CD4-positive, alpha-beta T cell treated with Interleukin-6 for 4 hours (primary cell): ENCODE results near the gene GPR137.
"Not testable (repeated sequence)": the region's sequence is repeated elsewhere in the genome, so short reads cannot be mapped to it uniquely, and the experiment has no call there.

Experiments used
- DNase-seq: peaks from one replicate; pipeline ENCODE4 v3.0.0-alpha.2; 2020; ENCODE audit warnings: mixed read lengths

Gene GPR137

GRCh38 chr11:64322925-64323260 is 37.2 kb downstream of the GPR137 start:
- DNase-seq = no peak

- DNase-seq = no peak
Observed at GRCh38 chr11:64323373-64323772, 37.7 kb downstream of the GPR137 start.

DNA sequence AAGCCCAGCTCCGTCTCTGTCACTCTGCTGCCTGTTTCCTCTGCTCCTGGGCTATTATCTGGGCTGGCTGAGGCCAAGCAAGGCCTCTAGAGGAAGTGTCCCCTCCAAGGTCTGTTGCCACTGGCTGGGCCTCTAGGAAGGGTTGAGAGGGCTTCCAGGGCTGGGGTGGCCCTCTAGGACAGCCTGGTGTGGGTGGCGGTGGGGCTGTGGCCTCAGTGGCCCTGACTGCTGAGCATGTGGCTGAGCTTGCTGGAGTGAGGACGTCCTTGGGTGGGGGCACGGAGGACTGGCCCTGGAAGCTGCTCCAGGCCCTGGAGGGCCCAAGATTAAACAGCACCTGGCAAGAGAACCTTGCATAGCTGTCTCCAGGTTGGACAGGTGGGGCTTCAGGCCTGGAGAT is 38.3 kb downstream of the GPR137 start:
- not testable (repeated sequence) for DNase-seq

GRCh38 chr11:64324692-64325469 is 39.2 kb downstream of the GPR137 start:
- DNase-seq = no peak

DNA sequence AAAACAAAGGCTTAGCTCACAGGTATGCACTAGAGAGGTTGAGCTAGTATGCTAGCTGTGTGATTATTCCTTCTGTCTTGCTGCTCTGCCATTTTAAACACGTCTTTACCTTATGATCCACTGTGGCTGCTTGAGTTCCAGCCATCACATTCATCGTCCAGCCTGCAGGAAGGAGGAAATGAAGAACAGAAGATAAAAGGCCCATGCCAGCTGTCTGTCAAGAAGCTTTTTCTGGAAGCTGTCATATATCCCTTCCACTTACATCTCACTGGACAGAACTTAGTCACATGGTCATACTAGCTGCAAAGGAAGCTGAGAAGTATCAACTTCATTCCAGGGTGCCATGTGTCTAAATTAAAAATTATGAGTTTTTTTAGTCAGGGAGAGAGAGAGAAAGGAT is 41.7 kb downstream of the GPR137 start:
- DNase-seq = no peak

GRCh38 chr11:64327993-64328392 is 42.3 kb downstream of the GPR137 start:
- no peak for DNase-seq

DNA sequence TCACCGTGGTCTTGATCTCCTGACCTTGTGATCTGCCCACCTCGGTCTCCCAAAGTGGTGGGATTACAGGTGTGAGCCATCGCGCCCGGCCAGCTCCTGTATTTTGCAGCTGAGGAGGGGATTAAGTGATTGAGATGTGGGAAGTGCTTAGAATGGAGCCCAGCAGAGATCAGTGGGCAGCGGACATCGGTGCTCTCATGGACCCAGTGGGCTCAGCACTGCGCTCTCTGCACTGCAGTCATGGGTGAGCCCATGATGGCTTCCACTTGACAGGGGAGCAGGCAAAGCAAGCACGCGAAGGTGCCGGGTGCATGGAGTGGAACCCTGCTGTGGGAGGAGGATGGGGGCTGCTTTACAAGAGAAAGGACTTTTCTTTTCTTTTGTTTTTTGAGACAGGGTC is 45.2 kb downstream of the GPR137 start:
- no peak for DNase-seq

GRCh38 chr11:64331569-64332371 is 46.1 kb downstream of the GPR137 start:
- DNase-seq = peak; percentile 75

DNA sequence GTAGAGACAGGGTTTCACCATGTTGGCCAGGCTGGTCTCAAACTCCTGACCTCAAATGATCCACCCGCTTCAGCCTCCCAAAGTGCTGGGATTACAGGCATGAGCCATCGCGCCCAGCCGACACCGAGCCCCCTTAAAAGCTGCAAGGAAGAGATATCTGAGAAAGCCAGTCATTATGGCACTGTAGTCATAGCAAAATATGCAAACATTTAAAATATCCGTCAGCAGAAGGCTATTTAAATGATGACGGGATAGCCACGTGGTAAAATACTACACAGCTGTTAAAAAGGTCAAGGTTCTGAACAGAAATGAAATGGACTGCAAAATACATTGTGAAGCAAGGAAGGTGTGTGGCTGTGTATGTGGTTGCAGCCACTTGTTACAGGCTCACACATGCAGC is 47.9 kb downstream of the GPR137 start:
- DNase-seq = no peak

DNA sequence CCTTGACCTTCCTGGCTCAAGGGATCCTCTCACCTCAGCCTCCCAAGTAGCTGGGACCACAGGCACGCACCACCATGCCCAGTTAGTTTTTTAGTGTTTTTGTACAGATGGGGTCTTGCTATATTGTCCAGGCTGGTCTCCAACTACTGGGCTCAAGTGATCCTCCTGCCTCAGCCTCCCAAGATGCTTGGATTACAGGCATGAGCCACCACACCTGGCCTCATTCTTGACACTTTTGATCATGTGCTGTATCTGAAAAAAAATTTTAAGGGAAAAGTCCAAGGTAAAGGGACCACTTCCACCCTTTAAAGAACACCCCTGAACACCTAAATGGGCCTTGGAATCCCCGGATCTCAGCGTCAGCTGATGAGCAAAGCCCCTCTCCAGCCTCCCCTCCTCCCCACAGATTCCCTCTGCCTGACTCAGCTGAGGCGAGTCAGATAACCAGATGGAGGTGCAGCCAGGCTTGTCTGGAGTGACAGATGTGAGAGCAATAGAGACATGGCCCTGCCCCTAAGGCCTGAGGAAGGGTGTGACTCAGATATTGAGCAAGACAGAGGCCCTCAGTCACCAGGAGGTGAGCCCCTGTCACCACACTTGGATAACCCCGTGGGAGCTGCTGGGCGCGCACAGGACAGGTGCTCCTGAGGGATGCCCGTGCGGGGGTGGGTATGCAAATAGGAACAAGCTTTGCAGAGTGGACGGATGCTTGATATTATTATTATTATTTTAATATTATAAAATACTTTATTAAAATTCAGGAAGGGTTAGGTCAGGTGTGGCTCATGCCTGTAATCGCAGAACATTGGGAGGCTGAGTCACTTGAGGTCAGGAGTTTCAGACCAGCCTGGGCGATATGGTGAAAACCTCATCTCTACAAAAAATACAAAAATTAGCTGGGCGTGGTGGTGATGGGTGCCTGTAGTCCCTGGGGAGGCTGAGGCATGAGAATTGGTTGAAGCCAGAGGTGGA is 49.4 kb downstream of the GPR137 start:
- DNase-seq = no peak

DNA sequence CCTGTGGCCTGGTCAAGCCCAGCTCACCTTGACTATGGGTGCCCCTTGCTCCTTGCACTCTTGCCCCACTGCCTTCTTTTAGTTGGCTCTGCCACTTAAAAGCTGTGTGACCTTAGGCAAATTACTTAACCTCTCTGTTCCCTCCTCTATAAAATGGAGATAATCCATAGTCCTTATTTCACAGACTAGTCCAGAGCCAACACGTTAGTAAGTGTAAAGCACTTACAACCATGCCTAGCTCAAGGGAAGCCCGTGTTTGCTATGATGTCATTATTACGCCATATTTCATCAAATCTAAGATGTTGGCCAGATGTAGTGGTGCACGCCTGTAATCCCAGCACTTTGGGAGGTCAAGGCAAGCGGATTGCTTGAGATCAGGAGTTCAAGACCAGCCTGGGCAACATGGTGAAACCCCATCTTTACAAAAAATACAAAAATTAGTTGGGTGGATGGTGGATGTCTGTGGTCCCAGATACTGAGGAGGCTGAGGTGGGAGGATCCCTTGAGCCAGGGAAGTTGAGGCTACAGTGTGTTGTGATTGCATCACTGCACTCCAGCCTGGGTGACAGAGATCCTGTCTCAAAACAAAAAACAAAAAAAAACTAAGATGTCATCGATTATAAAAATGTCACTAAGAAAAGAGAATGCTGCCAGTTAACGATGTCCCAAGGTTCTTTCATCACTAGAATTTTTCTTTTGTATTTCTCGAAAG is 52.0 kb downstream of the GPR137 start:
- DNase-seq = no peak

DNA sequence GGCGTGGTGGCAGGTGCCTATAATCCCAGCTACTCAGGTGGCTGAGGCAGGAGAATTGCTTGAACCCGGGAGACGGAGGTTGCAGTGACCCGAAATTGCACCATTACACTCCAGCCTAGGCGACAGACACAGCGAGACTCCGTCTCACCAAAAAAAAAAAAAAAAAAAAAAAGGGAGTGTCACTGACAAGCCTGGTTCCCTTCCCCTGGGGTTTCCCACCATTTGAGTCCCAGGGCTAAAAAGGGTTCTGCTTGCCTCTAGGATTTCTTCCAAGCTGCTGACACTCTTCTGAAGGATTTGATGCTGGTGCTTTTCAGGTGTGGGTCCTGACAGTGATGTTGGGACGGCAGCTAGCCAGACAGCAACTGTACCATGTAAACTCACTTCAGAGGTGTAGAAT is 53.1 kb downstream of the GPR137 start:
- DNase-seq = no peak
